ENCODE data around the gene ZNF407.

DNA sequence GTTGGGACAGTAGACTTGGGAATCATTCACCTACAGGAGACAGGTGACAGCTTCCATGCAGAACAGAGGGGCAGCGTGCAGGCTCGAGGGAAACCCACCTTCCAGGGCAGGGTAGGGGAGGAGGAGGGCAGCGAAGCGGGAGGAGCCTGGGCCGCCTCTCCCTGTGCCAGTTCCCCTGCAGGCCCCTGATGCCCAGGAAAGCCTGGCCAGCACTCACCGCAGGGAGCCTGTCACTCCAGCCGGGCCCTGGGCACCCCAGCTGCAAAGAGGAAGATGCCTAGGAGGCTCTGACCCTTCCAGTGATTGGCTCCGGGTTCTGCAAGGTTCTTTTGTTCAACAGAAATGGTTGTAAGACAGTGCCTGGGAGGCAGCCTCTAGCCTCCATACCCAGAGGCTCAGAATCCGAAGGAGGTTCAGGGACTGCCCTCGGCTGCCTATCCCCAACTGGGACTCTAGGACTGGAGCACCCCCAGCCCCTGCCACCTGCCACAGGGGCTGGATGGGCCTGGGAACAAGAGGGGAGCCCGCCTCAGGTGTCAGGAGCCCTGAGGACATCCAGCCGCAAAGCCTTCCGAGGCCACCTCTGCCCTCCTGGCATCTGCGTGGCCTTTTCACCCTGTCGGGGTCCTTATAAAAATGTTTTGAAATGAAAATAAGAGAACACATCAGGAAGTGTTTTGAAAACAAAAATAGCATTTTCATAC is 508.0 kb downstream of the ZNF407 start:
- no peak for TF ChIP-seq ZNF274 (IDR thresholded peaks at IDR 0.05; ENCODE audit: low read depth, low read length)
- no peak for TF ChIP-seq SUZ12 (IDR thresholded peaks at IDR 0.05; ENCODE audit: extremely low read depth, insufficient read depth, insufficient read length)

Data from NT2/D1 (cell line).